Retinal pigment epithelial cell (primary cell): ENCODE results near the gene ERMP1.

Source experiments
- DNase-seq: peaks from one replicate; pipeline ENCODE4 v3.0.0-alpha.2; 2010; ENCODE audit warnings: low read depth
- H3K4me3 ChIP-seq: 2 replicates; pipeline ENCODE4 v1.5.1; 2011; ENCODE audit warnings: mild to moderate bottlenecking, low read length, control low read depth, moderate library complexity
- CTCF ChIP-seq: conservative IDR thresholded peaks from 2 replicates; pipeline ENCODE4 v1.5.1; 2011; ENCODE audit warnings: low read depth, low read length, control low read depth, inconsistent platforms

Gene ERMP1

GRCh38 chr9:5873439-5873838 lies 40.5 kb upstream of the ERMP1 start:
- TF ChIP-seq CTCF = no peak
- H3K4me3 ChIP-seq = no peak overlapping the region
- DNase-seq = no peak

- no peak for TF ChIP-seq CTCF
- no peak overlapping the region for H3K4me3 ChIP-seq
- no peak for DNase-seq
Measured at GRCh38 chr9:5872511-5872910, 39.6 kb upstream of the ERMP1 start.

- TF ChIP-seq CTCF = no peak
- H3K4me3 ChIP-seq = no peak overlapping the region
- no peak for DNase-seq
Measured at GRCh38 chr9:5871785-5872184, 38.9 kb upstream of the ERMP1 start.

GRCh38 chr9:5870691-5871090 lies 37.8 kb upstream of the ERMP1 start:
- peak; percentile 87 for DNase-seq
- TF ChIP-seq CTCF = no peak
- no peak overlapping the region for H3K4me3 ChIP-seq

GRCh38 chr9:5870020-5870339 lies 37.1 kb upstream of the ERMP1 start:
- no peak for DNase-seq
- no peak overlapping the region for H3K4me3 ChIP-seq
- TF ChIP-seq CTCF = no peak

DNA sequence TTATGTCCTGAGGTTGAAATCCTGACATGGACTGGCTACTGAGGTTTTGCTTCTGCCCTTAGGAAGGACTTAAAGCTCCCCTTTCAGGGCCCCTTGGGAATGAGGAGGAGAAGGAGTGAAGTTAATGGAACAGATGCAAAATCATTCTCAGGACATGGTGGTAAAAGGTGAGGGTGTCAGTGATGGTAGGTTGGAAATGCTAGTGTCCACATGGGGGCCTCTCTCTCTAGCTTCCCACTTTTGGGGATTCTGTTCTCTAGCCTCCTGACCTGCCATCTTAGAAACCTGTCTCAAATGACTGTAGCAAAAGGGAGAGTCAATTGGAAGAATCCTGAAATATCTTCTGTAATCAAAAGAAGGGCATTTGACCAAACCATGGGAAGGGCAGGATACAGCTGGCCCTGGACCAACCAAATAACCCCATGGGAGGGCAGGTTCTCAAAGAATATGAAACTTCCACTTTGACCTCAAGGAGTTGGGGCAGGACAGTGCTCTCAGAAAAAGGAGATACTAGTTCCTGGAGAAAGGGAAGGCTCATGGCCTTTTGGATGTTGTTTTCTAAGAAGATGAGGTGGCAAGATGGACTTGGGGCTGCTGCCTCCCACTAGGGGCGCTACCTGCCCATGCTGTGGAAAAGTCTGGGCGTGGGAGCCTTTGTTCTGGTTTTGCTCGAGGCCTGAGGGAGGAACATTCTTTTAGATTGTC lies 36.5 kb upstream of the ERMP1 start:
- DNase-seq = no peak
- TF ChIP-seq CTCF = peak; percentile 28

DNA sequence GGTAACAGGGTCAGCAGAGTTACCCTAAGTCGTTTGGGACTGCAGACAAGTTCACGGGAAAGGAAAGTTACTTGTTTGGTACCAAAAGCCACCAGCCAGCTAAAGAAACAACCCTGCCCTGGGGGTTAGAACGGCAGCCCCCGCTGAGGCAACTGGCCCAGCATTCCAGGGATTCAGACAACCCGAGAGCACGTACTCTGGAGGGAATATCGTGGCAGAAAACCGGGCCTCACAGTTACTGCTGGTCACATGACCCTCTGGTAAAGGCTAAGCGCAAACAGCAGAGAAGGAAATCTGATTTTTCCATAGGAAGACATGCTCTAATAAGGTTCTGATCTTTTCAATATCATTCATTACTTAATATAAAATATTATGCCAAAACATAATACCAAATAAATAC lies 35.3 kb upstream of the ERMP1 start:
- no peak overlapping the region for H3K4me3 ChIP-seq
- DNase-seq = no peak
- no peak for TF ChIP-seq CTCF

More for the DNA sequence above, 36.5 kb upstream of the ERMP1 start:
- H3K4me3 ChIP-seq = no peak overlapping the region
